GM19351 (cell line): ENCODE data around the gene ERMAP.

Experiments used
- ATAC-seq: cut with Tn5 transposase; IDR thresholded peaks from one replicate; pipeline ENCODE4 v1.9.1; 2021; ENCODE audit warnings: mild to moderate bottlenecking, moderate library complexity; ENCODE audit not compliant: unreplicated experiment

The ERMAP gene, protein sequence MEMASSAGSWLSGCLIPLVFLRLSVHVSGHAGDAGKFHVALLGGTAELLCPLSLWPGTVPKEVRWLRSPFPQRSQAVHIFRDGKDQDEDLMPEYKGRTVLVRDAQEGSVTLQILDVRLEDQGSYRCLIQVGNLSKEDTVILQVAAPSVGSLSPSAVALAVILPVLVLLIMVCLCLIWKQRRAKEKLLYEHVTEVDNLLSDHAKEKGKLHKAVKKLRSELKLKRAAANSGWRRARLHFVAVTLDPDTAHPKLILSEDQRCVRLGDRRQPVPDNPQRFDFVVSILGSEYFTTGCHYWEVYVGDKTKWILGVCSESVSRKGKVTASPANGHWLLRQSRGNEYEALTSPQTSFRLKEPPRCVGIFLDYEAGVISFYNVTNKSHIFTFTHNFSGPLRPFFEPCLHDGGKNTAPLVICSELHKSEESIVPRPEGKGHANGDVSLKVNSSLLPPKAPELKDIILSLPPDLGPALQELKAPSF

DNA sequence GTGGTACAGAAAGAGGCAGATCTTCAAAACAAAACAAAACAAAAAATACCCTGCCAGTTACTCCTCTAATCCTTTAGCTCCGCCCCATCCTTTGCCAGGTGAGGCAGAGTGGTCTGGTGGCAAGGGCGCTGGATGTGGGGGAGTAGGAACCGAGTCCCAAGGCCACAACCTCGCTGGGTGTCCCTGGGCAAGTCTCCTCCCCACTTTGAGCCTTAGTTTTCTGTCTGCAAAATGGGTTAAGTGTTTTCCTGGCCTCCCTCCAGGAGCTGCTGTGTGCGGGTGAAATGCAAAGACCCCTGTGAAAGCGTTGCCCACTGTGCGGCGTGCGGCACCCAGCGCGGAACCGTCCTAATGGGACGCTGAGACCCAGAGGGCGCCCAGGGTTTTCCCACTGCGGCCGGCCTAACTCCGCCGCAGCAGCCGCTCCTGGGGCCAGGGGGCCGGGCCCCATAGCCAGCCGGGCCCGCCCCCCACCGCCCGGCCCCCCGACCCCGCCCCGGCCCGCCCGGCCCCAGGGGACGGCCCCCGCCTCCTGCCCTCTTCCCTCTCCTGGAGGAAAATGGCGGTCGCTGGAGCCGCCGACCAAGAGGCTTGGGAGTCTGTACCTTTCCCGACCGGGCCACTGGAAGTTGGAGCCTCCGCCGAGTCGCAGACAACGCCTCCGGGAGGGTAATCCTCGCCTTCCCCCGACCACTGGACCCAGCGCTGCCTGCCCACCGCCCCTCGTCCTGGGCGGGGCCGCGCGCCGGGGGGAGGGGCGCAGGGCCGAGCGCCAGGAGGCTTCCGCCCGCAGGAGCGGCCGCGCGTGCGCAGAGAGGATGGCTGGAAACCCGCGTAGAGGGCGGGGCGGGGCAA, at the start of gene ERMAP, which contains the start of gene SVBP:
ERMAP (plus strand) TSS at position 538 of the 855 bp plus-strand sequence. CDS start 13,327 bp downstream, outside the sequence.
SVBP (minus strand) TSS at position 813 of the 855 bp plus-strand sequence. CDS start 853 bp downstream, outside the sequence.
- ATAC-seq: peak; percentile 82

DNA sequence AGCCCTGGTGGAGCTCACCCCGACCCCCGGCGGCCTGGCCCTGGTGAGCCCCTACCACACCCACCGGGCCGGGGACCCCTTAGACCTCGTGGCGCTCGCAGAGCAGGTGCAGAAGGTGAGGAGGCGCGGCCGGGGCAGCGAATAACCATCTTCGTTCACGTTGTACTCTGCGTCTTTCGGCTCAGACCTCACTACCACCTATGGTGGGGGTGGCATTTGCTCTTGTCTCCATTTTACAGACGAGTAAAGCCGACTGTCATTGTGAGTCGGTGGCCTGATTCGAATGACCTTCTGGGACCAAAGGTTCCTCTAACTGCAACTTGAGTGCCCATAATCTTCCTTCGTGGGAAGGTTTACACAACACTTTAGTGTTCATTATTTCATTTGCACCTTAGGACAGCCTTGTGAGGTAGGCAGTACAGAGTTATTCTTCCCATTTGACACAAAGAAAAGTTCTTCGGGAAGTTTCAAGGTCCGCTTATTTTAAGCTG, 49.4 kb upstream of the ERMAP start:
- ATAC-seq: peak; percentile 24

DNA sequence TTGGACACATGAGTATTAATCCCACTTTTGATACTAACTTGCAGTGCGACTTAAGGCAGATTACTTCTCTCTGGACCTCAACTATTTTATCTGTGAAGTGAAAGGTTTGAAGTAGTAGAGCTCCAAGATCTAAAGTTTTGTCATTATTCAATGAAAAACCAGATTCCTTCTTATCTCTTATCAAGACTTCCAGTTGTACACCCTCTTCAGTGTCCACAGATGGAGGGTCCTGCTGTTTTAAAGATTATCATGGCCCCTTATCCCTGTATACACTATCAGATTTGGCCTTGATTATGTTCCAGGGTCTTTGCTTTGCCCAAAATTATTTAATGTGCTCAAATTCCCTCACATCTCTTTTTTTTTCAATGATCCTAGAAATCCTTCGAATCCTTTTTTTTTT, 48.8 kb upstream of the ERMAP start:
- no peak for ATAC-seq

DNA sequence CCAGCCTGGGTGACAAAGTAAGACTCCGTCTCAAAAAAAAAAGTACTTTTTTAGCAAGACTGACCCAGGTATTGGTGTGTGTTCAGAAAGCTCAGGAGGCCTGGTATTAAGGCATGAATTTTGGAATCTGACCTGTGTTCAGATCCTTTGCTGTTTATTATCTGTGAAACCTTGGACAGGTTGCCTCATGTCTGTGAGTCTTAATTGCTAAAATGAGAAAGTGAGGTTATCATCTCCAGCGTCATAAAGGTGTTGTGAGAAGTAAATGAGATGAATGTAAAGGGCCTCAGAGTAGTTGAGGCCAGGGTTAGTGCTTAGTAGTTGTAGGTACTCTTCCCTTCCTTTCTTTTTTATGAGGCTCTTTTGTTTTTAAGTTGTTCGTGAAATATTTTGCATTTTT, 47.1 kb upstream of the ERMAP start:
- ATAC-seq: no peak

DNA sequence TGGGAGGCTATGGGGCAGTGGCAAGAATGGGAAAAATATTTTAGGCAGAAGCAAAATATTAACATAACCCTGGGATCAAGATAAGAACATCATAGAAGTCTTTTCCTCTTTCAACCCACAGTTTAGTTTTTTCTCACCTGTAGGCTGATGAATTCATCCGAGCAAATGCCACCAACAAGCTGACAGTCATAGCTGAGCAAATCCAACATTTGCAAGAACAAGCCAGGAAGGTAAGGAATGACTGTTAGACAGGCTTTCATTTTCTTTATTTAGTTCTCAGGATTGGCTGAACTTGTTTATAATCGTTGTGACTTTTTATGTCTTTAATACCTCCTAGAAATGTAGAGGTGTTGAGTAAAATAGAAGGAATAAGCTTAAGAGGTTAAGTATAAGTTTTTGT, 43.5 kb upstream of the ERMAP start:
- ATAC-seq: no peak

DNA sequence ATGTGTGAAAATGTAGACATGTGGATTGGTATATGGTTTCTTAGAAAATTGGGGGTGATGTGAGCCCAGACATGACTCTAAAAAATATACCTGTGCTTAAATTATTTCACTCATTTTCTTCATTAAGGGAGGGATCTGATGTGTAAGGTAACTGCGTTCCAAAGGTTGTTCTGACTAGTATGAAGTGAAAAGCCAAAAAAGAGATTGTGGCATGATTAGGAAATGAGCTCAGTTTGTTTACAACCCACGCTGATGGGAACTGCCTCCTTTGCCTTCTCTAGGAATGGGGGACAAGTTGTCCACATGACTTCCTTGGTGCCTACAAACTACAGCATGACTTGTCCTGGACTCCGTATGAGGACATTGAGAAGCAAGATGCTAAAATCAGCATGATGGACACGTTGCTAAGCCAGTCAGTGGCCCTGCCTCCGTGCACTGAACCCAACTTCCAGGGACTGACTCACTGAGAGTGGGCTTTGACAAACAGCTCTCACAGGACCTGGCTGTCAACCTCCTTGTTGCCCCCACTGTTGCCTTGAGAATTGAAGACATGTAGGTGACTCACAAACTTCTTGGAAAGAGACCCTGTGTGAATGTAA, 41.9 kb upstream of the ERMAP start:
- ATAC-seq: no peak

DNA sequence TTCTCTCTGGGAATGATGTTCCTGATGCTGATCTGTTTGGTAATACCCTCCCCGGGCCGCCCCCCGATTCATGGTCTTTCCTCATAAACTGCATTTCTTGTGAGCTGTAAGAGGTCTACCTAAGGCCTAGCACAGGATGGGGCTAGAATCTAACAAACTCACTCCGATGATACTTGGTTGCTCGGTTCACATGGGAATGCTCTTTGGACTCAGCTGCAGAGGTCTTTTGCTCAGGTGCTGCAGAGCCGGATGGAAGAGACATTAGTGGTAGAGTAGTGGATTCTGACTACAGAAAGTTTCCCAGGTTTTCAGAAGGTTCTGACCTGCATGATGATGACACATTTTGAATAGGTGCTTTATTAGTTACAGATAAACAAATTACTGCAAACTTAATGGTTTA, 40.4 kb upstream of the ERMAP start:
- ATAC-seq: no peak

DNA sequence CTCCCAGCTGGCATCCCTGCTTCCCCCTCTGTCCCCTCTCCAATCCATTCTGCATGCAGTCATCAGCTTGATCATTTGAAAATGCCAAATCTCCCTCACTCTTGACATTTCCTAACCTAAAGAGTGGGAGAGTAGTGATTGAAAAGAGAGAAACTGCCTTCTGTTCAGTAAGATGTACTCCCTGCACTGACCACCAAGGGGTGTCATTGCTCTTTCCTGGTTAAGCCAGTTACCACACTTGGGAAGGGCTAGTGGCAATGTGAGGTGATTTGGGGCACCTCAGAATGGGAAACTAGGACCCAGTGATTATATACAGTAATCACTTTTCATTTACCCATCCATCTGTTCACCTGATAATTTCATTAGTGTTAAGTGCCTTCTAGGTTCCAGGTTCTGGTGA, 39.1 kb upstream of the ERMAP start:
- ATAC-seq: no peak

DNA sequence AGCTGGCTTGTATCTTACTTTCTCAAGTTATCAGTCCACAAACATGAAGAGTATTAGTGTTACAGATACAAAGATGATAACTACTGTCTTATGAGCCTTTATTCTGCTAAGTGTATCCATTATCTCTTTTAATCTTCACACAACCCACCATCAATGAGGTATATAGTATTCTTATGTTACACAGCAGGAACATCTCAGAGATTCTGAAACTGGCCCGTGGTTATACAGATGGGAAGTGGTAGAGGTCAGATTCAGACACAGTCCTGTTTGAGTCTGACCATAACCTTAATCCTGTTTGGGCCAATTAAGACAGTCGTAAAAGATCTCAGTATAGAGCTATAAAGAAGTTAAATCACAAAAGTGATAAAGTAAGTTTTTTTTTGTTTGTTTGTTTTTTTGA, 37.2 kb upstream of the ERMAP start:
- no peak for ATAC-seq

DNA sequence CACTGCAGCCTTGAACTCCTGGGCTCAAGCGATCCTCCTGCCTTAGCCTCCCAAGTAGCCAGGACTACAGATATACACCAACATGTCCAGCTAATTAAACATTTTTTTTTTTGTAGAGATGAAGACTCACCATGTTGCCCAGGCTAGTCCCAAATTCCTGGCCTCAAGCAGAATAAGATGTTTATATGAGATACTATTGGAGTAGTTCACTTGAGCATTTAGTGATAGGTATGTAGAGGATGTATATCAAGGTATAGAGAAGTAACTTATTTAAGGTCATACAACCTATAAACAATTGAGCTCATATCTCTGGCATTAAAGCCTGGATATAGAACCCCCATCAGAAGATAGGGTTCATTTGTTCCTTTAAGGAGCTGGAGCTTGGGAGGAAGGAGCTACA, 36.7 kb upstream of the ERMAP start:
- ATAC-seq: no peak

DNA sequence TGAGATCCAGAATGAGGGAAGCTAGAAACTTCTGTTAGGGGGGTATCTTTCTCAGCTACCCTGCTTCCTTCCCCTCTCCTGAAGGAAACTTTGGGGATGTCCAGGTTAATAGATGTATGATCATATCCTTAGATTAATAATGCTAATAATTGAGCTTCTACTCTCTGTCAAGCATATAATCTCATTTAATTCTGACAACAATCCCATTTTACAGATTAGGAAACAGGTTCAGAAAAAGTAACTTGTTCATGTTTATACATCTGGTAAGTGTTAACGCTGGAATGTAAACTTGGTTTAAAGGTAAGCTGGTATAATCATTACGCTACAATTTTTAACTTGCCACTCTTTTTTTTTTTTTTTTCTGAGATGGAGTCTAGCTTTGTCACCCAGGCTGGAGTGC, 33.8 kb upstream of the ERMAP start:
- no peak for ATAC-seq

DNA sequence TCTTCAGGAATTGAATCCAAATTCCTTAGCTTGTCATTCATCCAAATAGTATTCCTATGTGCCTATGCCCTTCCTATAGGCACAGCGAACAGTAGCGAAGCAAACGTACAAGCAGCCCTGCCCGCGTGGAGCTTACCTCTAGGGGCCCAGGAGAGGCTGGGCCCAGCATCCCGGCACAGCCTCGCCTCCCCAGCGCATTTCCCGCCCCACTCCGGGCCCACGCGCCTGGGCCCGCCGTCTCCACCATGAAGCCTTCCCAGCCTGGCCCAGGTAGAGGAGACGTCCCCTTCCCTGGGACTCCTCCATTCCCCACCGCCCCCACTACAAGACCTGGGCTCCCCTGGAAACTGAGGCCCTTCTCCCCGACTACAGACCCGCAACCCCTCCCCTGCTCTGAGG, 32.4 kb upstream of the ERMAP start:
- ATAC-seq: no peak

DNA sequence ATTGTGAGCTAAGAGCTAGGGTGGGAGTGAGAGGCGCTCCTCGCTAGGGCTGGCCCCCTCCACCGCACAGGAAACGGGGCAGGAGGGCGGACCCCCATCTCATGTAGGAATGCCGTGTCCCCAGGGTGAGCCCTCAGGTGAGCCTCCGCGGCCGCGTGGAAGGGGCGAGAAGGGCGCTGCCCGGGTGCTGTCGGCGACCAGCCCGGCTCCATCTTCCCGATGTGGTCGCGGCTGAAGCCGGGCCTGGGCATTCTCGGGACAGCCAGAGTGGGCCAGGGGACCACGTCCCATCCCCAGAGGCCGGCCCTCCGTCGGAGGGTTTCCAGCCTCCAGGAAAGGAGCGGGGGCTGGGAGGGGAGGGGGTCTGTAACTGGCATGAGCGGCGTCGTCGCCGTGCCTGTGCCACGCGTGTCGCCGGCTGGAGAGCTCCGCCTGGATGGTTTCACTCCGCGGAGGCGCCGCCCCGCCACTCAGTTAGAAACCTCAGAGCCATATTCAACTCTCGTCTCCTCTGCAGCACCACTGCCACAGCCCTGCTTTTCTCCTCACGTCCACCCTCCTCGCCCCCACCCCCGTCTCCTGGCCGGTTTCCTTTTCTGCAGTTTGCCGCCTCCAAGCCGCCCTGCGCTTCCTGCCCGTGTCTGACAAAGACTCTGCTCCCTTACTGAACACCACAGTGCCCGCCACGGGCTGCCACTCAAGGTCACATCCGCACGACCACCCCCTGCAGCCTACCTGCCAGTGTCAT, 31.8 kb upstream of the ERMAP start, which contains the start of gene TMEM269:
TMEM269 (plus strand) TSS at position 46 of the 748 bp plus-strand sequence. CDS start 4,903 bp downstream, outside the sequence.
- no peak for ATAC-seq

DNA sequence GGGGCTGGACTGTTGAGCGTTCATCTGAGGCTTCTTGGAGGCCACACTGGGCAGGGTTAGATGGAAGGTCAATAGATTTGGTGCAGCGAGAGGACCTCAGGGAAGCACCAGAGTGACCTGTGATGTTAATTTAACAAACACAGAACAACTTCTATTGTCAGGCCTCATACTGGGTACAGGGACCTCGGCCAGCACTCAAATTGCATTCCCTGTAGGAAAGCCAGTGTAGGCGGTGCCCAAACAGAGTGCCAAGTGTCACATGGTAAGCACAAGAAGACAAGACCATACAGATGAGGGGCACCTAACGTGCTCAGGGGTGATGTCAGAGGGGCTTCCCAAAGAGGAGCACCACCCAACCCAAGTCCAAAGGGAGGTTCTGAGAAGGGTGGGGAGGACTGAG, 30.8 kb upstream of the ERMAP start:
- ATAC-seq: no peak

DNA sequence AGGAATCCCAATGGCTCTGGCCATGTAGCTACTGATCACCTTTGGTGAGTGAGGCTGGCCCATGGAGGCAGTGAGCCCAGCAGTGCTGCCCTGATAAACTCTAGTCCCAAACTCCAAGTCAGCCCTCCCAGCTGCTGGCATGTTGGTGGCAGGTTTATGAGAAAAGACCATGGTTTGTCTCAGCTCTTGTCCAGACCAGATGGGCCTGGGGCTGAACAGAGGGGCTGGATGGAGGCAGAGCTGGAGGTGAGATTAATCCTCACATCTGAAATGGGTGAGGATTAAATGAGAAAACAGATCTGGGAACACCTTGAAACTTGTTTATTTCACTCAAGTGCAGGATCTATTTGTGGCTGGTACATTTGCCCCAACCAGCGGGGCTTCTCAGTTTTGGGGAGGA, 28.9 kb upstream of the ERMAP start:
- ATAC-seq: no peak

DNA sequence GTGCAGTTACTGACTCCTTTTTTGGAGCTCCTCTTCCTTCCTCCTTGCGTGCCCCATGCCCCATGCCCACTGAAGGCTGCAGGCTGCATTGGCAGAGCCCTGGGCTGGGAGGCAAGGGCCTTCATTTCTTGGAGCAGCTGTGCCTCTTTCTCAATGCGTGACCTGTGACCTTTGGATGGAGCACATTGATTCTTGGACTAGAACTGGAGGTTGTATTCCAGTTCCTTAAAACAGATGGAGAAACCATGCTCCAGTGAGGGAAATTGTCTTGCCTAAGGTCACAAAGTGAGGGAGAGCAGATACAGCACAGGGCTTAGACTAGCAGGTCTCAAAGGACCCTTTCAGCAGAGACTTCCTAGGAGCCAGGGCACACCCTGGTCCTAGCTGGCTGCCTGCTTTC, 23.1 kb upstream of the ERMAP start:
- ATAC-seq: no peak

DNA sequence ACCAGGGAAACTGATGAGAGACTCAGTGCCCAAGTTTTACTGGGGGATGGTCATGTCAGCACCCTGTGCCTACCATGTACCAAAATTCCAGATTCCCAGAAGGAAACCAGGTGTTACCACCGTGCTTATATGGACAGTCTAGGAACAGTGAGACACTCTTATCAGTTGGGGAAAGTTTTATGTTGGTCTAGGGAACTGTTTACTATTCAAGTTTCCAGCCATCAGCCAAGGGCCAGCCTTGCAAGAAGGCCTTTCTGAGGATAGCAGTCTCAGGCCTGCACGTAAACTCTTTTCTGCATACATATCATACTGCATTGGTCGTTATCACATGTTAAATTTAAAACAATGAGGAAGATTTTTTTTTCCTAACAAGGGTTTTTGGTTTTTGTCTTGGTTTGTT, 19.5 kb upstream of the ERMAP start:
- ATAC-seq: no peak

DNA sequence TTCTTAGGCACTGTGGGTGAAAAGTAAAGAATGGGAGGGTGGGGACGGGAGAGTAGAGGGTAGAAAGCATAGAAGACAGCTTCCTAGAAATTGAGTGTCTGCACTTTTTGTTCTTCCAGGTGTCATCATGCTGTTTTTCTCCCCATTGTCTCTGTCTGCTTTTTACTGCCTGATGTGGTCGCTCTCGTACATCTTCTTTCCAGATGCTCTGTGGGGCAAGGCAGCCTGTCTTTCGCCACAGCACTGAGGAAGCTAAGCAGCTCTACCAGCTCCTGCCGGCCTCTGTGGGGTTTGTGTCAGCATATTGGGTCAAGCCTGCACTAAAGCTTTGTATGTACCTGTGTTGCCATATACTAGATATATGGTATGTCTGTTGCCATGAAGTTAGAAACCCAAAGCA, 18.9 kb upstream of the ERMAP start:
- ATAC-seq: no peak

DNA sequence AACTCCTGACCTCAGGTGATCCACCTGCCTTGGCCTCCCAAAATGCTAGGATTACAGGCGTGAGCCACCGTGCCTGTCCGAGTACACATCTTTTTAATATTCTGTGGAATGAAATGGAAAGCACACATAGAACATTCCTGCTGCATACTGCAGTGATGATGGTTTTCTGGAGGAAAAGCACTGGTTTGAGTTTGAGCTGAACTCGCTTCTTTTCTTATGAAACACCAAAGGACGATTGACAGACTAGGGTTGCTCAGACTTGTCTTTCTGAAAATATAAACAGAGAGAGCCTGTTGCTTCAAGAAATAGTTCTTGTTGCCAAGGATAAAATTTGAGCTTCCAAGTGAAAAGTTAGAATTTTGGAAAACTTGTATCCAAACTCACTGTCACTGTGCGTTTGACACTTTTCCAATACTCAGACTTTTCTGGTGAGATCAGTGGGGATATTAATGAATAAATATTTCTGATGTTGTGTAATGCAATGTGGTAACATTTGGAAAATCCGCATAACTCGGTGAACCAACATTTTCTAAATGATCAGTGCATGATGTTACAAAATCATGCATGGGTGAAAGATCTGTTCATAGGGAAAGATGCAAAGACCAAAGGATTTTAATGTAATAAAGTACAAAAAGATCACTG, 15.0 kb upstream of the ERMAP start:
- no peak for ATAC-seq

DNA sequence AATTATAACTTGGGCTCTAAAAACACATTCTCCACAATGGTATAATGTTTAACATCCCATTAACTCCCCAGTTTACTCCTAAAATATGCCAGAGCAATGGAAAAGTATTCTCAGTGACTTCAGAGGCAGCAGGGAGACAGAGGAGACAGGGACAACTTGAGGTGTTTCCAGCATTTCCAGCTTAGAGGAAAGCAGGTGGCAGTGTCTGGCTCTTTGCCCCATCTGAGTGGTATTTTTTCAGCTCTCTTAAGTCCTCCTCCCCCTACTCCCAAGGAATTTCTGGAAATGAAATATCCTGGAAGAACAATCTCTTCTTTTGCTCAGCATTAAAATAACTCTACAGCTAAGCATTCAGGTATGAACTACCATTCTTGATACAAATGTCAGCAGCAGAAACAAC, 10.8 kb upstream of the ERMAP start:
- no peak for ATAC-seq
